GM19193 (cell line): Measurements from ENCODE around the gene ZNF385B.

Experiments used
- POLR2A ChIP-seq: IDR thresholded peaks from 4 replicates; pipeline ENCODE4 v1.6.1; 2011; ENCODE audit not compliant: insufficient read depth, insufficient read length; ENCODE audit errors: extremely low read depth

Gene ZNF385B

GRCh38 chr2:179593323-179593722 lies 268.1 kb downstream of the ZNF385B start:
- TF ChIP-seq POLR2A: no peak

- TF ChIP-seq POLR2A: no peak
Observed at GRCh38 chr2:179592167-179592936, 269.1 kb downstream of the ZNF385B start.

GRCh38 chr2:179591690-179592089 lies 269.7 kb downstream of the ZNF385B start:
- TF ChIP-seq POLR2A: no peak

- TF ChIP-seq POLR2A: no peak
Observed at GRCh38 chr2:179588486-179589145, 272.8 kb downstream of the ZNF385B start.

- TF ChIP-seq POLR2A: no peak
Observed at GRCh38 chr2:179584760-179585159, 276.7 kb downstream of the ZNF385B start.

GRCh38 chr2:179581605-179582004 lies 279.8 kb downstream of the ZNF385B start:
- TF ChIP-seq POLR2A: no peak

- no peak for TF ChIP-seq POLR2A
Observed at GRCh38 chr2:179580378-179581146, 280.9 kb downstream of the ZNF385B start.

GRCh38 chr2:179579800-179580199 lies 281.6 kb downstream of the ZNF385B start:
- no peak for TF ChIP-seq POLR2A

GRCh38 chr2:179578171-179578916 lies 283.1 kb downstream of the ZNF385B start:
- no peak for TF ChIP-seq POLR2A

- no peak for TF ChIP-seq POLR2A
Observed at GRCh38 chr2:179574061-179574519, 287.3 kb downstream of the ZNF385B start.

GRCh38 chr2:179572544-179572943 lies 288.9 kb downstream of the ZNF385B start:
- no peak for TF ChIP-seq POLR2A

GRCh38 chr2:179571721-179572120 lies 289.7 kb downstream of the ZNF385B start:
- no peak for TF ChIP-seq POLR2A

- TF ChIP-seq POLR2A: no peak
Observed at GRCh38 chr2:179571252-179571651, 290.2 kb downstream of the ZNF385B start.

GRCh38 chr2:179569831-179570233 lies 291.6 kb downstream of the ZNF385B start:
- TF ChIP-seq POLR2A: no peak

- no peak for TF ChIP-seq POLR2A
Observed at GRCh38 chr2:179565807-179566206, 295.6 kb downstream of the ZNF385B start.
